ENCODE measurements around the gene DENND5A. TPM values are rescaled to one million over a fixed set of nuclear protein-coding genes. Genes with fewer than 3 reads are reported as not detected.

Gene DENND5A
- total and polyA plus RNA-seq, 2 of the 8 experiments (the other 6 are each of a cell fraction or from before 2014, with no cell fraction given), result 65.7 to 139 TPM

GRCh38 chr11:9314291-9315077 is 49.3 kb upstream of the DENND5A start, which contains the start of gene TMEM41B:
Gene TMEM41B (minus strand): TSS chr11:9314593. CDS start chr11:9314441, 152 bp downstream.
- POLR2A ChIA-PET (ENCODE audit: partially characterized antibody), result interaction anchor here (0.5 to 3.8 kb wide), 9 partner anchors 32 to 478 kb away, joined by 3 to 15 read pairs (median 4); partner anchors contain the start of genes IPO7 and ZNF143
- H3K27ac ChIP-seq (ENCODE audit: low read depth, low read length), result peak within 1 kb of the TSS; percentile 90
- H2BK12ac ChIP-seq (ENCODE audit: low read depth, low read length), result peak within 1 kb of the TSS; percentile 90; the same call in 1 of the 2 replicates
- H2BK20ac ChIP-seq (ENCODE audit: low read length), result no peak within 1 kb of the TSS
- peaks cover 0 to 11% of the 10 kb centered on the region in 2 experiments for H4K20me1 ChIP-seq (replicated peaks in 1 of 2; ENCODE audit: control insufficient read depth in 1 of 2, insufficient read depth in 2 of 2, low read length in 2 of 2)
- peak within 1 kb of the TSS; percentile 72 to 94 for H3K4me2 ChIP-seq (ENCODE audit: insufficient read depth in 1 of 2, low read depth in 2 of 2, low read length in 2 of 2)
- H3K4me3 ChIP-seq (ENCODE audit: extremely low read depth in 1 of 4, insufficient read depth in 2 of 4, low read depth in 3 of 4, low read length in 4 of 4), result peak within 1 kb of the TSS; percentile 87 to 94 (median 91)
- 2% methylated on average over 40 of the region's 71 CpGs; no CpG with 5 or more reads in 1 of the 2 experiments for WGBS, 2 experiments (ENCODE audit: extremely low coverage in 1 of 2, insufficient coverage in 1 of 2, insufficient read length in 1 of 2, insufficient replicate concordance in 2 of 2, low coverage in 1 of 2, low lambda C conversion rate in 2 of 2, missing lambda C conversion rate in 1 of 2)
- peak within 1 kb of the TSS; percentile 95 for H2BK5ac ChIP-seq (ENCODE audit: low read depth, low read length)
- H3K79me1 ChIP-seq (ENCODE audit: low read depth, low read length), result peaks cover 9% of the 10 kb centered on the region
- CTCF ChIA-PET (ENCODE audit: partially characterized antibody), result interaction anchor here (0.6 to 1.5 kb wide), 5 partner anchors 9 to 149 kb away, joined by 3 to 6 read pairs (median 4); no protein-coding TSS in a partner anchor
- peak within 1 kb of the TSS; percentile 87 for H4K5ac ChIP-seq (ENCODE audit: insufficient read length, low read depth, low read length)
- H3K79me2 ChIP-seq (ENCODE audit: control insufficient read depth in 1 of 2, insufficient read depth in 2 of 2, low read length in 2 of 2), result peaks cover 28 to 45% of the 10 kb centered on the region in 2 experiments
- H3K14ac ChIP-seq (ENCODE audit: insufficient read length), result peak within 1 kb of the TSS; percentile 16
- peak within 1 kb of the TSS; percentile 69 for H2BK120ac ChIP-seq (replicated peaks; ENCODE audit: low read depth, low read length)
- no peaks in the 10 kb centered on the region for H3K9me3 ChIP-seq (ENCODE audit: insufficient read depth in 2 of 2, low read depth in 1 of 2, low read length in 1 of 2)
- H3K36me3 ChIP-seq (ENCODE audit: control insufficient read depth in 2 of 4, insufficient read depth in 4 of 4, low read length in 3 of 4), result no peaks in the 10 kb centered on the region
- no peak for FAIRE-seq
- peak within 1 kb of the TSS; percentile 33 for H3K4ac ChIP-seq (replicated peaks; ENCODE audit: insufficient read length, low read depth, low read length)
- no peaks in the 10 kb centered on the region for H3K27me3 ChIP-seq (replicated peaks in 1 of 4; ENCODE audit: control insufficient read depth in 3 of 4, extremely low read depth in 1 of 4, insufficient read depth in 3 of 4, low read length in 3 of 4)
- H2AFZ ChIP-seq (ENCODE audit: low read length), result peak within 1 kb of the TSS; percentile 81
- H3K56ac ChIP-seq (replicated peaks; ENCODE audit: insufficient read length, low read depth, low read length), result peak within 1 kb of the TSS; percentile 56
- peak; percentile 97 to 100 for DNase-seq (ENCODE audit: low read depth in 1 of 2, low spot score in 2 of 2)
- H3K23me2 ChIP-seq (ENCODE audit: low read depth, low read length), result peaks cover 9% of the 10 kb centered on the region
- H3K4me1 ChIP-seq (replicated peaks in 1 of 4; ENCODE audit: control insufficient read depth in 3 of 4, insufficient read depth in 4 of 4, low read length in 3 of 4), result peaks cover 0 to 8% (median 4%) of the 10 kb centered on the region in 4 experiments; a peak in 5 of 7 replicates
- H3K18ac ChIP-seq (ENCODE audit: extremely low read depth, low read length), result peak within 1 kb of the TSS; percentile 100
- peak within 1 kb of the TSS; percentile 57; the same call in 1 of the 2 replicates for H2AK5ac ChIP-seq (ENCODE audit: low read depth, low read length)
- 0 out of 2 replicates have a peak within 1 kb of the TSS, but pooled peaks have one; percentile 75 for H2BK15ac ChIP-seq (ENCODE audit: low read length)
- H4K91ac ChIP-seq (replicated peaks; ENCODE audit: insufficient read length, low read length), result peak within 1 kb of the TSS; percentile 66
- H3K23ac ChIP-seq (ENCODE audit: insufficient read length), result no peak within 1 kb of the TSS
- H3K9ac ChIP-seq (replicated peaks in 1 of 4; ENCODE audit: extremely low read depth in 1 of 4, low read depth in 3 of 4, low read length in 3 of 4), result peak within 1 kb of the TSS; percentile 88 to 93 (median 91)
- peak within 1 kb of the TSS; percentile 92; the same call in 1 of the 2 replicates for H4K8ac ChIP-seq (ENCODE audit: extremely low read depth, insufficient read depth, low read length)
- 0 out of 2 replicates have a peak, but pooled peaks have one; percentile 33 for TF ChIP-seq SUZ12 (IDR thresholded peaks at IDR 0.05; ENCODE audit: low read length)
- TF ChIP-seq TAF7 (optimal IDR thresholded peaks at IDR 0.05; ENCODE audit: borderline replicate concordance, low read depth, low read length), result peak; percentile 67
- TF ChIP-seq EZH2 (IDR thresholded peaks at IDR 0.05; ENCODE audit: low read depth, low read length, severe bottlenecking), result no peak
- TF ChIP-seq POU5F1 (IDR thresholded peaks at IDR 0.05; ENCODE audit: low read depth, low read length), result no peak
- TF ChIP-seq MAFK (IDR thresholded peaks at IDR 0.05; ENCODE audit: low read depth, low read length), result peak; percentile 59; the same call in 1 of the 2 replicates
- peak; percentile 79 for TF ChIP-seq KDM4A (IDR thresholded peaks at IDR 0.05; ENCODE audit: low read depth, low read length, severe bottlenecking)
- TF ChIP-seq RFX5 (IDR thresholded peaks at IDR 0.05; ENCODE audit: borderline replicate concordance, low read depth, low read length), result no peak
- TF ChIP-seq NRF1 (IDR thresholded peaks at IDR 0.05; ENCODE audit: low read depth, low read length), result peak; percentile 76

Data from H1 (cell line).